ENCODE data around the gene CLASRP.

- TF ChIP-seq CTCF (conservative IDR thresholded peaks at IDR 0.05; ENCODE audit: low read length), result no peak
- TF ChIP-seq EZH2phosphoT487 (IDR thresholded peaks at IDR 0.05; ENCODE audit: borderline replicate concordance), result no peak
Observed at GRCh38 chr19:45030825-45031224, 8.0 kb upstream of the CLASRP start.
